Mucosa of descending colon (tissue), 3 donors: ENCODE data around the gene DEF6. TPM values are rescaled to one million over a fixed set of nuclear protein-coding genes. Genes with fewer than 3 reads are reported as not detected.

Experiments used
- ATAC-seq: fragments of 200-7000 bp; cut with Tn5 transposase; one replicate; pipeline ENCODE4 v1.9.1; 2020; ENCODE audit warnings: mild to moderate bottlenecking, moderate library complexity
- DNase-seq, 3 donors: peaks; one replicate each; pipeline ENCODE4 v3.0.0-alpha.2; 2020
- H3K36me3 ChIP-seq: fragments of 200-600 bp; one replicate; pipeline ENCODE4 v1.8.0; 2021; ENCODE audit warnings: low read depth, mild to moderate bottlenecking
- H3K4me1 ChIP-seq: fragments of 200-600 bp; one replicate; pipeline ENCODE4 v1.8.0; 2021; ENCODE audit warnings: low read depth, mild to moderate bottlenecking
- H3K4me3 ChIP-seq: fragments of 200-600 bp; one replicate; pipeline ENCODE4 v1.8.0; 2021; ENCODE audit warnings: mild to moderate bottlenecking
- H3K9me3 ChIP-seq: fragments of 200-600 bp; one replicate; pipeline ENCODE4 v1.8.0; 2021; ENCODE audit warnings: mild to moderate bottlenecking
- CTCF ChIP-seq: fragments of 200-600 bp; IDR thresholded peaks from one replicate; pipeline ENCODE4 v1.8.0; 2022; ENCODE audit warnings: antibody characterized with exemption, mild to moderate bottlenecking
- intact Hi-C, 2 donors: fragments of 100-400 bp; cut with DNase I in 1 of 2; cut with micrococcal nuclease in 1 of 2; formaldehyde crosslinking; loops; one replicate each; pipeline versions ENCODE4 v1.11.0 to v1.11.1; 2022; cut with DNase I, micrococcal nuclease
- total RNA-seq, 3 donors: library from RNA; stranded (reverse); fragmentation: NEBNext Ultra II Directional in 2 of 3; extraction: Animal tissue kit (Norgen Biotek cat#: 25700) in 2 of 3; gene quantifications; one replicate each; pipeline versions ENCODE4 v1.2.1 to v1.2.4, GENCODE V29; 2021 to 2023
- donor health status: DM: no; HTN: no; CAD: no; lungs with moderate emphysema.
- donor health status: DM: no; HTN: no; CAD: no.
- donor health status: DM: no; HTN: yes; CAD: no.

The DEF6 gene
- total RNA-seq, 3 donors from 2014 or later: 7.4 to 15.1 (median 13.7) TPM

- H3K9me3 ChIP-seq: no peaks in the 10 kb centered on the region
- no peaks in the 10 kb centered on the region for H3K4me1 ChIP-seq
- no peak for DNase-seq
- peaks cover 3% of the 10 kb centered on the region for H3K36me3 ChIP-seq
- ATAC-seq: no peak
- H3K4me3 ChIP-seq: no peak overlapping the region
- no peak for TF ChIP-seq CTCF
- intact Hi-C loops: no loop called here
Measured at GRCh38 chr6:35283361-35283760, 14.3 kb upstream of the DEF6 start.

- ATAC-seq (peak; percentile 39), DNase-seq (no peak)
- no peak for TF ChIP-seq CTCF
- H3K36me3 ChIP-seq: peaks cover 3% of the 10 kb centered on the region
- no peak overlapping the region for H3K4me3 ChIP-seq
- H3K9me3 ChIP-seq: no peaks in the 10 kb centered on the region
- no peaks in the 10 kb centered on the region for H3K4me1 ChIP-seq
- intact Hi-C loops: no loop called here
Measured at GRCh38 chr6:35287671-35288396, 9.8 kb upstream of the DEF6 start.

DNA sequence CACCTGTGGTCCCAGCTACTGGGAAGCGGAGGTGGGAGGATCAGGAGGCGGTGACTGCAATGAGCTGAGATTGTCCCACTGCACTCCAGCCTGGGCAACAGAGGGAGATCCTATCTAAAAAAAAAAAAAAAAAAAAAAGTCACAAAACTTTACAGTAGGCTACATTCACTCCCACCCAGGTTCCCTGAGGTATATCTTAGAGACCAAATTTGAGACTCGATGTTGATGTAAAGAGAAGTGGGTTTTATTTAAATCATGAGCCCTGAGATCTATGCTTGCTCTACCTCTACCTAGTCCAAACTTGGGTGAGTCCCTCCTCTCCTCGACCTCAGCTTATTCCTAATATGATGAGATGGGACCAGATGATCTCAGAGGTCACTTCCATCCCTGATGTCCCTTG, 8.8 kb upstream of the DEF6 start:
- no peak for TF ChIP-seq CTCF
- no peak for ATAC-seq
- Histone ChIP-seq H3K4me3 (no peak overlapping the region), H3K9me3 (no peaks in the 10 kb centered on the region), H3K4me1 (no peaks in the 10 kb centered on the region), H3K36me3 (peaks cover 3% of the 10 kb centered on the region)
- no peak for DNase-seq
- intact Hi-C loops: no loop called here

- no peaks in the 10 kb centered on the region for H3K4me1 ChIP-seq
- TF ChIP-seq CTCF: no peak
- H3K36me3 ChIP-seq: peaks cover 3% of the 10 kb centered on the region
- no peak for ATAC-seq
- no peaks in the 10 kb centered on the region for H3K9me3 ChIP-seq
- intact Hi-C loops: no loop called here
- DNase-seq: no peak
- H3K4me3 ChIP-seq: no peak overlapping the region
Measured at GRCh38 chr6:35291491-35291890, 6.1 kb upstream of the DEF6 start.

DNA sequence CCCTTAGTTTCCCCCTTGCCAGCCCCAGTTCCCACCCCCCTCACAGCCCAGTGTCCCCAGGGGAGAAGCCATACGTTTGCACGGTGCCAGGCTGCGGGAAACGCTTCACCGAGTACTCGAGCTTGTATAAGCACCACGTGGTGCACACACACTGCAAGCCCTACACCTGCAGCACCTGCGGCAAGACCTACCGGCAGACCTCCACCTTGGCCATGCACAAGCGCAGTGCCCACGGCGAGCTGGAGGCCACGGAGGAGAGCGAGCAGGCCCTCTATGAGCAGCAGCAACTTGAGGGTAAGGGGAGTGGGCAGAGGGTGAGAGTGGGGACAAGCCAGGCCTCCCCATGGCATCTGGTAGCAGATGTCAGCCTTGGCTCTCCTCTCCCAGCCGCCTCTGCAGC, 5.1 kb upstream of the DEF6 start:
- no peak overlapping the region for H3K4me3 ChIP-seq
- no peak for ATAC-seq
- DNase-seq: no peak
- H3K36me3 ChIP-seq: no peaks in the 10 kb centered on the region
- H3K9me3 ChIP-seq: no peaks in the 10 kb centered on the region
- intact Hi-C loops: no loop called here
- no peak for TF ChIP-seq CTCF
- peaks cover 3% of the 10 kb centered on the region for H3K4me1 ChIP-seq

- Histone ChIP-seq H3K36me3 (no peaks in the 10 kb centered on the region), H3K4me1 (peaks cover 8% of the 10 kb centered on the region), H3K9me3 (no peaks in the 10 kb centered on the region), H3K4me3 (no peak overlapping the region)
- no peak for ATAC-seq
- TF ChIP-seq CTCF: no peak
- no peak for DNase-seq
- intact Hi-C loops: no loop called here
Measured at GRCh38 chr6:35293681-35294080, 3.9 kb upstream of the DEF6 start.
